ENCODE data around the gene GNL1. TPM values are rescaled to one million over a fixed set of nuclear protein-coding genes. Genes with fewer than 3 reads are reported as not detected.

The GNL1 gene
- total RNA-seq, 1 experiment from 2014 or later, result 27.3 TPM

- Histone ChIP-seq H3K36me3 (peaks cover 18% of the 10 kb centered on the region), H3K27me3 (no peaks in the 10 kb centered on the region), H3K9me3 (no peaks in the 10 kb centered on the region), H3K4me3 (no peak overlapping the region)
- DNase-seq, result no peak
These were observed 16.8 kb upstream of the GNL1 start for GRCh38 chr6:30573113-30573512.

- Histone ChIP-seq H3K4me3 (peak overlapping the region; percentile 75), H3K27me3 (no peaks in the 10 kb centered on the region), H3K9me3 (no peaks in the 10 kb centered on the region), H3K36me3 (peaks cover 8% of the 10 kb centered on the region)
- no peak for DNase-seq
These were observed 15.9 kb upstream of the GNL1 start for GRCh38 chr6:30572148-30572547.

GRCh38 chr6:30571762-30572082, 15.4 kb upstream of the GNL1 start:
- Histone ChIP-seq H3K9me3 (no peaks in the 10 kb centered on the region), H3K4me3 (peak overlapping the region; percentile 75), H3K36me3 (peaks cover 5% of the 10 kb centered on the region), H3K27me3 (no peaks in the 10 kb centered on the region)
- no peak for DNase-seq

GRCh38 chr6:30571075-30571761, 14.9 kb upstream of the GNL1 start, which contains the start of gene ABCF1:
Gene ABCF1 (plus strand): TSS chr6:30571442. CDS start chr6:30571488, 46 bp downstream.
- peaks cover 5% of the 10 kb centered on the region for H3K36me3 ChIP-seq
- H3K27me3 ChIP-seq, result no peaks in the 10 kb centered on the region
- no peaks in the 10 kb centered on the region for H3K9me3 ChIP-seq
- H3K4me3 ChIP-seq, result peak within 1 kb of the TSS; percentile 75
- DNase-seq, result peak; percentile 94

- peaks cover 5% of the 10 kb centered on the region for H3K36me3 ChIP-seq
- H3K27me3 ChIP-seq, result no peaks in the 10 kb centered on the region
- no peaks in the 10 kb centered on the region for H3K9me3 ChIP-seq
- DNase-seq, result peak; percentile 7
- peak overlapping the region; percentile 75 for H3K4me3 ChIP-seq
These were observed 14.4 kb upstream of the GNL1 start for GRCh38 chr6:30570740-30571074.

- H3K4me3 ChIP-seq, result peak overlapping the region; percentile 75
- H3K27me3 ChIP-seq, result no peaks in the 10 kb centered on the region
- peaks cover 5% of the 10 kb centered on the region; the same call in 1 of the 2 replicates for H3K36me3 ChIP-seq
- no peaks in the 10 kb centered on the region for H3K9me3 ChIP-seq
- DNase-seq, result no peak
These were observed 14.0 kb upstream of the GNL1 start for GRCh38 chr6:30570263-30570662.

GRCh38 chr6:30568245-30568644, 12.0 kb upstream of the GNL1 start:
- DNase-seq, result no peak
- Histone ChIP-seq H3K9me3 (no peaks in the 10 kb centered on the region), H3K27me3 (no peaks in the 10 kb centered on the region), H3K36me3 (peaks cover 5% of the 10 kb centered on the region), H3K4me3 (no peak overlapping the region)

- DNase-seq, result no peak
- Histone ChIP-seq H3K9me3 (no peaks in the 10 kb centered on the region), H3K27me3 (no peaks in the 10 kb centered on the region), H3K4me3 (no peak overlapping the region), H3K36me3 (peaks cover 8% of the 10 kb centered on the region)
These were observed 9.5 kb upstream of the GNL1 start for GRCh38 chr6:30565772-30566171.

GRCh38 chr6:30564114-30564513, 7.8 kb upstream of the GNL1 start:
- Histone ChIP-seq H3K27me3 (no peaks in the 10 kb centered on the region), H3K9me3 (no peaks in the 10 kb centered on the region), H3K4me3 (no peak overlapping the region), H3K36me3 (peaks cover 12% of the 10 kb centered on the region)
- DNase-seq, result no peak

GRCh38 chr6:30562470-30563425, 6.5 kb upstream of the GNL1 start:
- no peak overlapping the region for H3K4me3 ChIP-seq
- H3K36me3 ChIP-seq, result peaks cover 17% of the 10 kb centered on the region
- no peaks in the 10 kb centered on the region for H3K9me3 ChIP-seq
- no peak for DNase-seq
- H3K27me3 ChIP-seq, result no peaks in the 10 kb centered on the region

- H3K27me3 ChIP-seq, result no peaks in the 10 kb centered on the region
- no peaks in the 10 kb centered on the region for H3K9me3 ChIP-seq
- H3K4me3 ChIP-seq, result no peak overlapping the region
- peaks cover 21% of the 10 kb centered on the region for H3K36me3 ChIP-seq
- DNase-seq, result no peak
These were observed 4.6 kb upstream of the GNL1 start for GRCh38 chr6:30560930-30561329.

- H3K36me3 ChIP-seq, result peaks cover 22% of the 10 kb centered on the region
- DNase-seq, result no peak
- H3K4me3 ChIP-seq, result peak overlapping the region; percentile 92
- H3K9me3 ChIP-seq, result no peaks in the 10 kb centered on the region
- H3K27me3 ChIP-seq, result no peaks in the 10 kb centered on the region
These were observed 1.3 kb upstream of the GNL1 start for GRCh38 chr6:30557683-30557981.

- no peaks in the 10 kb centered on the region for H3K27me3 ChIP-seq
- H3K9me3 ChIP-seq, result no peaks in the 10 kb centered on the region
- DNase-seq, result peak; percentile 77
- H3K4me3 ChIP-seq, result peak within 1 kb of the TSS; percentile 92
- H3K36me3 ChIP-seq, result peaks cover 17% of the 10 kb centered on the region
These were observed 805 bp upstream of the GNL1 start, which contains the start of gene PRR3 for GRCh38 chr6:30556906-30557682. Gene PRR3 (plus strand): TSS chr6:30557295. CDS start chr6:30557345, 50 bp downstream.

GRCh38 chr6:30555816-30556065, 548 bp downstream of the GNL1 start:
- Histone ChIP-seq H3K36me3 (peaks cover 16% of the 10 kb centered on the region), H3K9me3 (no peaks in the 10 kb centered on the region), H3K4me3 (peak overlapping the region; percentile 92), H3K27me3 (no peaks in the 10 kb centered on the region)
- no peak for DNase-seq

- peak overlapping the region; percentile 92 for H3K4me3 ChIP-seq
- DNase-seq, result peak; percentile 21
- H3K9me3 ChIP-seq, result no peaks in the 10 kb centered on the region
- no peaks in the 10 kb centered on the region for H3K27me3 ChIP-seq
- H3K36me3 ChIP-seq, result peaks cover 16% of the 10 kb centered on the region
These were observed 1.1 kb downstream of the GNL1 start for GRCh38 chr6:30554962-30555815.

- peaks cover 15% of the 10 kb centered on the region for H3K36me3 ChIP-seq
- H3K4me3 ChIP-seq, result no peak overlapping the region
- no peaks in the 10 kb centered on the region for H3K9me3 ChIP-seq
- no peaks in the 10 kb centered on the region for H3K27me3 ChIP-seq
- DNase-seq, result no peak
These were observed 1.9 kb downstream of the GNL1 start for GRCh38 chr6:30554404-30554803.

All from MG63 (cell line).